Activated T-helper 1 cell treated with anti-CD3 and anti-CD28 coated beads, Interleukin-2, amount 50 U/mL, for 16 hours (primary cell): ENCODE measurements around the gene CALN1.
"Not testable (repeated sequence)": the region's sequence is repeated elsewhere in the genome, so short reads cannot be mapped to it uniquely, and the experiment has no call there.

ENCODE experiments used
- DNase-seq, 2 donors: peaks; one replicate each; pipeline ENCODE4 v3.0.0-alpha.2; 2020; ENCODE audit warnings: low read depth in 1 of 2, low spot score in 1 of 2

Gene CALN1

GRCh38 chr7:72268796-72269195 is 143.3 kb downstream of the CALN1 start:
- no peak for DNase-seq

GRCh38 chr7:72268090-72268489 is 144.0 kb downstream of the CALN1 start:
- no peak for DNase-seq

GRCh38 chr7:72267291-72267800 is 144.8 kb downstream of the CALN1 start:
- DNase-seq: no peak

GRCh38 chr7:72266771-72267170 is 145.4 kb downstream of the CALN1 start:
- no peak for DNase-seq

- DNase-seq: no peak
These were observed 146.8 kb downstream of the CALN1 start for GRCh38 chr7:72265071-72265904.

GRCh38 chr7:72260406-72260805 is 151.7 kb downstream of the CALN1 start:
- DNase-seq: no peak

- no peak for DNase-seq
These were observed 154.1 kb downstream of the CALN1 start for GRCh38 chr7:72258074-72258473.

GRCh38 chr7:72254455-72254854 is 157.7 kb downstream of the CALN1 start:
- DNase-seq: no peak

- no peak for DNase-seq
These were observed 163.0 kb downstream of the CALN1 start for GRCh38 chr7:72249106-72249505.

GRCh38 chr7:72244826-72245398 is 167.2 kb downstream of the CALN1 start:
- no peak for DNase-seq

GRCh38 chr7:72243329-72243728 is 168.8 kb downstream of the CALN1 start:
- DNase-seq: no peak

- no peak for DNase-seq
These were observed 176.8 kb downstream of the CALN1 start for GRCh38 chr7:72235351-72235750.

- DNase-seq: no peak
These were observed 178.1 kb downstream of the CALN1 start for GRCh38 chr7:72234086-72234485.

- no peak for DNase-seq
These were observed 181.9 kb downstream of the CALN1 start for GRCh38 chr7:72230281-72230680.

GRCh38 chr7:72223351-72223750 is 188.8 kb downstream of the CALN1 start:
- no peak for DNase-seq

GRCh38 chr7:72222136-72222535 is 190.0 kb downstream of the CALN1 start:
- no peak for DNase-seq

- no peak for DNase-seq
These were observed 192.6 kb downstream of the CALN1 start for GRCh38 chr7:72219500-72219899.

GRCh38 chr7:72217151-72217550 is 195.0 kb downstream of the CALN1 start:
- no peak for DNase-seq

GRCh38 chr7:72213769-72214168 is 198.4 kb downstream of the CALN1 start:
- no peak for DNase-seq

GRCh38 chr7:72213081-72213480 is 199.1 kb downstream of the CALN1 start:
- DNase-seq: no peak

- no peak for DNase-seq
These were observed 201.0 kb downstream of the CALN1 start for GRCh38 chr7:72211175-72211574.

- DNase-seq: not testable (repeated sequence)
These were observed 203.1 kb downstream of the CALN1 start for GRCh38 chr7:72209006-72209405.

GRCh38 chr7:72196176-72196575 is 216.0 kb downstream of the CALN1 start:
- DNase-seq: no peak
